CD14-positive monocyte (primary cell): ENCODE measurements around the gene ALS2CL. TPM values are rescaled to one million over a fixed set of nuclear protein-coding genes. Genes with fewer than 3 reads are reported as not detected.
A peak's percentile ranks its signal among the peaks of the same experiment; 100 is the strongest.

Experiments used
- DNase-seq, 3 donors: peaks; one replicate each; pipeline ENCODE4 v3.0.0-alpha.2; 2011 to 2022
- H2AFZ ChIP-seq: 2 replicates; pipeline ENCODE4 v1.6.0; 2012; ENCODE audit warnings: mild to moderate bottlenecking, low read depth, low read length, inconsistent platforms; ENCODE audit not compliant: insufficient read depth, poor library complexity, severe bottlenecking
- H3K27ac ChIP-seq, 2 donors: 1 replicate in 1 of 2; 2 replicates in 1 of 2; pipeline ENCODE4 v1.5.1; 2012 to 2013; ENCODE audit warnings: low read length in 2 of 2, control low read depth in 1 of 2, inconsistent platforms in 1 of 2, low read depth in 1 of 2, mild to moderate bottlenecking in 1 of 2
- H3K27me3 ChIP-seq, 2 donors: one replicate each; pipeline versions ENCODE4 v1.6.0 to v1.6.1; 2011 to 2013; ENCODE audit warnings: low read length in 2 of 2; ENCODE audit not compliant: control insufficient read depth in 2 of 2, insufficient read depth in 2 of 2
- H3K36me3 ChIP-seq, 2 donors: replicated peaks in 1 of 2; 1 replicate in 1 of 2; 2 replicates in 1 of 2; pipeline versions ENCODE4 v1.5.1 to v1.6.1; 2012 to 2013; ENCODE audit warnings: low read length in 2 of 2, control low read depth in 1 of 2, inconsistent platforms in 1 of 2, mild to moderate bottlenecking in 1 of 2; ENCODE audit not compliant: insufficient read depth in 2 of 2, control insufficient read depth in 1 of 2
- H3K4me1 ChIP-seq, 2 donors: 1 replicate in 1 of 2; 2 replicates in 1 of 2; pipeline versions ENCODE4 v1.5.1 to v1.6.1; 2012 to 2013; ENCODE audit warnings: low read length in 2 of 2, control low read depth in 1 of 2, inconsistent platforms in 1 of 2, mild to moderate bottlenecking in 1 of 2, moderate library complexity in 1 of 2; ENCODE audit not compliant: insufficient read depth in 2 of 2, control insufficient read depth in 1 of 2
- H3K4me2 ChIP-seq: replicated peaks from 2 replicates; pipeline ENCODE3; 2012; ENCODE audit warnings: low read length, moderate library complexity, mild to moderate bottlenecking; ENCODE audit not compliant: poor library complexity, severe bottlenecking; ENCODE audit errors: extremely low read depth
- H3K4me3 ChIP-seq, 3 experiments: fragments of 200-600 bp in 1 of 3; sonication (generic) in 1 of 3; replicated peaks in 1 of 3; 1 replicate in 2 of 3; 2 replicates in 1 of 3; pipeline ENCODE4 v1.5.1; 2011 to 2013; ENCODE audit warnings: low read length in 3 of 3, mild to moderate bottlenecking in 3 of 3, control low read depth in 2 of 3, low read depth in 2 of 3, inconsistent platforms in 1 of 3, moderate library complexity in 1 of 3
- H3K79me2 ChIP-seq: 2 replicates; pipeline ENCODE4 v1.6.0; 2012; ENCODE audit warnings: mild to moderate bottlenecking, control low read depth, inconsistent platforms, low read length, moderate library complexity; ENCODE audit not compliant: insufficient read depth
- H3K9ac ChIP-seq: 2 replicates; pipeline ENCODE4 v1.6.0; 2017; ENCODE audit warnings: low read length, mild to moderate bottlenecking; ENCODE audit not compliant: insufficient read depth, poor library complexity, severe bottlenecking
- H3K9me3 ChIP-seq, 2 donors: replicated peaks in 1 of 2; 1 replicate in 1 of 2; 2 replicates in 1 of 2; pipeline versions ENCODE4 v1.5.1 to v1.6.1; 2012 to 2013; ENCODE audit warnings: low read length in 2 of 2, control low read depth in 1 of 2; ENCODE audit not compliant: control insufficient read depth in 1 of 2, insufficient read depth in 1 of 2
- H4K20me1 ChIP-seq: 2 replicates; pipeline ENCODE4 v1.6.0; 2012; ENCODE audit warnings: mild to moderate bottlenecking, low read length, control low read depth, moderate library complexity; ENCODE audit not compliant: insufficient read depth
- H3K27ac Mint-ChIP-seq, 7 donors: one replicate each; pipeline ENCODE4 v1.8.0; 2020; ENCODE audit warnings: mild to moderate bottlenecking in 7 of 7, mixed read lengths in 7 of 7, moderate library complexity in 6 of 7, inconsistent platforms in 2 of 7
- H3K27me3 Mint-ChIP-seq, 3 donors: one replicate each; pipeline ENCODE4 v1.8.0; 2021 to 2022; ENCODE audit warnings: low read depth in 3 of 3, mild to moderate bottlenecking in 3 of 3, mixed read lengths in 3 of 3, moderate library complexity in 3 of 3, inconsistent platforms in 1 of 3
- H3K36me3 Mint-ChIP-seq, 2 donors: one replicate each; pipeline ENCODE4 v1.8.0; 2020; ENCODE audit warnings: mixed read lengths in 2 of 2, inconsistent platforms in 1 of 2, mild to moderate bottlenecking in 1 of 2
- H3K4me1 Mint-ChIP-seq: one replicate; pipeline ENCODE4 v1.8.0; 2020; ENCODE audit warnings: mild to moderate bottlenecking, mixed read lengths
- H3K4me3 Mint-ChIP-seq, 2 donors: one replicate each; pipeline ENCODE4 v1.8.0; 2020; ENCODE audit warnings: mild to moderate bottlenecking in 2 of 2, mixed read lengths in 2 of 2, moderate library complexity in 1 of 2
- H3K9me3 Mint-ChIP-seq, 7 donors: one replicate each; pipeline ENCODE4 v1.8.0; 2020 to 2022; ENCODE audit warnings: mixed read lengths in 7 of 7, mild to moderate bottlenecking in 6 of 7, moderate library complexity in 6 of 7, inconsistent platforms in 2 of 7
- CTCF ChIP-seq: fragments of 200-600 bp; IDR thresholded peaks from one replicate; pipeline ENCODE4 v1.8.0; 2022; ENCODE audit warnings: antibody characterized with exemption, mild to moderate bottlenecking
- WGBS: methylation state at CpG from one replicate; pipeline ENCODE4 v1.1.5; 2013; ENCODE audit warnings: missing lambda C conversion rate; ENCODE audit not compliant: insufficient coverage; 5-methylcytosine and 5-hydroxymethylcytosine counted together
- intact Hi-C, 2 donors: fragments of 100-400 bp; cut with micrococcal nuclease; formaldehyde crosslinking; loops; one replicate each; pipeline versions ENCODE4 v1.15.0 to v1.15.1; 2023
- polyA plus RNA-seq, 3 donors: library from polyadenylated mRNA; depleted of rRNA in 1 of 3; unstranded in 2 of 3; stranded (reverse) in 1 of 3; fragments of 300-500 nt in 2 of 3; fragments of >200 nt in 1 of 3; fragmentation: Illumina TruSeq in 2 of 3; gene quantifications; 1 replicate in 2 of 3; 2 replicates in 1 of 3; pipeline ENCODE4 v1.2.3, GENCODE V29; 2012 to 2021

ALS2CL gene
- polyA plus RNA-seq, 3 donors = 0.38 to 5.7 (median 0.55) TPM

- no peak for DNase-seq
- Histone ChIP-seq H4K20me1 (peaks cover 9% of the 10 kb centered on the region), H3K27me3 (peaks cover 8 to 27% of the 10 kb centered on the region in 2 donors), H3K4me1 (peaks cover 29 to 38% of the 10 kb centered on the region in 2 donors), H3K9ac (no peak within 1 kb of the TSS), H3K27ac (no peak within 1 kb of the TSS), H3K79me2 (no peaks in the 10 kb centered on the region), H3K9me3 (no peaks in the 10 kb centered on the region), H3K4me3 (peak within 1 kb of the TSS in 1 of 3 experiments; percentile 52), H3K36me3 (no peaks in the 10 kb centered on the region), H2AFZ (peak within 1 kb of the TSS; percentile 35), H3K4me2 (peak within 1 kb of the TSS; percentile 53)
- WGBS = 4% methylated on average over 40 of the region's 51 CpGs
- Mint-ChIP-seq H3K27ac (peak within 1 kb of the TSS in 1 of 7 donors; percentile 48), H3K36me3 (peaks cover 0 to 6% of the 10 kb centered on the region in 2 donors), H3K27me3 (peaks cover 29 to 42% (median 41%) of the 10 kb centered on the region in 3 donors), H3K4me3 (peak within 1 kb of the TSS; percentile 39 to 76), H3K4me1 (peaks cover 33% of the 10 kb centered on the region), H3K9me3 (peaks cover 0 to 4% (median 0%) of the 10 kb centered on the region in 7 donors)
- intact Hi-C loops = loop anchor here in 1 of 2 donors (10.0 kb wide), 1 partner anchor 623 kb away; no protein-coding TSS in a partner anchor
- TF ChIP-seq CTCF = no peak
These were observed 7.9 kb upstream of the ALS2CL start, which contains the start of gene TMIE for GRCh38 chr3:46701181-46701939. Gene TMIE, plus strand, starts transcription at chr3:46701392. Its CDS starts 96 bp downstream, at chr3:46701488.

- H3K36me3 Mint-ChIP-seq = peaks cover 0 to 6% of the 10 kb centered on the region in 2 donors
- Histone ChIP-seq H3K27ac (no peak overlapping the region), H3K79me2 (no peaks in the 10 kb centered on the region), H3K9me3 (no peaks in the 10 kb centered on the region), H2AFZ (no peak overlapping the region), H3K4me1 (peaks cover 35 to 44% of the 10 kb centered on the region in 2 donors), H3K36me3 (no peaks in the 10 kb centered on the region), H4K20me1 (peaks cover 13% of the 10 kb centered on the region), H3K4me3 (no peak overlapping the region), H3K9ac (no peak overlapping the region), H3K27me3 (peaks cover 8 to 27% of the 10 kb centered on the region in 2 donors), H3K4me2 (peak overlapping the region; percentile 53)
- peak overlapping the region; percentile 39 to 76 for H3K4me3 Mint-ChIP-seq
- peaks cover 29 to 41% (median 38%) of the 10 kb centered on the region in 3 donors for H3K27me3 Mint-ChIP-seq
- peaks cover 39% of the 10 kb centered on the region for H3K4me1 Mint-ChIP-seq
- TF ChIP-seq CTCF = no peak
- intact Hi-C loops = loop anchor here in 1 of 2 donors (10.0 kb wide), 1 partner anchor 624 kb away; no protein-coding TSS in a partner anchor
- DNase-seq = no peak
- no peak overlapping the region for H3K27ac Mint-ChIP-seq
- H3K9me3 Mint-ChIP-seq = peaks cover 0 to 4% (median 0%) of the 10 kb centered on the region in 7 donors
- WGBS = 73% methylated on average over 2 of the region's 4 CpGs
These were observed 7.3 kb upstream of the ALS2CL start for GRCh38 chr3:46700772-46701171.
